ENCODE results near the gene PLCZ1. TPM values are rescaled to one million over a fixed set of nuclear protein-coding genes. Genes with fewer than 3 reads are reported as not detected.

The PLCZ1 gene
- total RNA-seq, 1 donor: not detected

DNA sequence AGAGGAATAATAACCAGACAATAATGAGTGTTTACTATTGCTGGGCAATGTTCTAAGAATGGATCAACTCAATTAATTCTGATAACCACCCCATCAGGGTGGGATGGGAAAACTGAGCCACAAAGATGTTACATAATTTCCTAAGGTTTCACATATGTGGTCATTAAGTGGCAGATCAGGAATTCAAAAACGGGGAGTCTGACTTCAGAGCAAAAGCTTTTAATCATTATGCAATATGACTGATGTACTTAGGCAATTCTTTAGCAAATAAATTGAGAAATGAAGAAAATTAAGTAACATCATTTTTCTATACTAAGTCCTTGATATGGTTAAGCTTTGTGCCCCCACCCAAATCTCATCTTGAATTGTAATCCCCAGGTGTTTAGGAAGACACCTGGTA is 53.4 kb downstream of the PLCZ1 start:
- DNase-seq (ENCODE audit: low read depth): no peak
- no peak overlapping the region for H3K4me3 ChIP-seq (ENCODE audit: low read depth, low read length)
- TF ChIP-seq, protein P1, sequence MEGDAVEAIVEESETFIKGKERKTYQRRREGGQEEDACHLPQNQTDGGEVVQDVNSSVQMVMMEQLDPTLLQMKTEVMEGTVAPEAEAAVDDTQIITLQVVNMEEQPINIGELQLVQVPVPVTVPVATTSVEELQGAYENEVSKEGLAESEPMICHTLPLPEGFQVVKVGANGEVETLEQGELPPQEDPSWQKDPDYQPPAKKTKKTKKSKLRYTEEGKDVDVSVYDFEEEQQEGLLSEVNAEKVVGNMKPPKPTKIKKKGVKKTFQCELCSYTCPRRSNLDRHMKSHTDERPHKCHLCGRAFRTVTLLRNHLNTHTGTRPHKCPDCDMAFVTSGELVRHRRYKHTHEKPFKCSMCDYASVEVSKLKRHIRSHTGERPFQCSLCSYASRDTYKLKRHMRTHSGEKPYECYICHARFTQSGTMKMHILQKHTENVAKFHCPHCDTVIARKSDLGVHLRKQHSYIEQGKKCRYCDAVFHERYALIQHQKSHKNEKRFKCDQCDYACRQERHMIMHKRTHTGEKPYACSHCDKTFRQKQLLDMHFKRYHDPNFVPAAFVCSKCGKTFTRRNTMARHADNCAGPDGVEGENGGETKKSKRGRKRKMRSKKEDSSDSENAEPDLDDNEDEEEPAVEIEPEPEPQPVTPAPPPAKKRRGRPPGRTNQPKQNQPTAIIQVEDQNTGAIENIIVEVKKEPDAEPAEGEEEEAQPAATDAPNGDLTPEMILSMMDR (IDR thresholded peaks at IDR 0.05; ENCODE audit: insufficient read depth, low read depth, low read length): no peak

DNA sequence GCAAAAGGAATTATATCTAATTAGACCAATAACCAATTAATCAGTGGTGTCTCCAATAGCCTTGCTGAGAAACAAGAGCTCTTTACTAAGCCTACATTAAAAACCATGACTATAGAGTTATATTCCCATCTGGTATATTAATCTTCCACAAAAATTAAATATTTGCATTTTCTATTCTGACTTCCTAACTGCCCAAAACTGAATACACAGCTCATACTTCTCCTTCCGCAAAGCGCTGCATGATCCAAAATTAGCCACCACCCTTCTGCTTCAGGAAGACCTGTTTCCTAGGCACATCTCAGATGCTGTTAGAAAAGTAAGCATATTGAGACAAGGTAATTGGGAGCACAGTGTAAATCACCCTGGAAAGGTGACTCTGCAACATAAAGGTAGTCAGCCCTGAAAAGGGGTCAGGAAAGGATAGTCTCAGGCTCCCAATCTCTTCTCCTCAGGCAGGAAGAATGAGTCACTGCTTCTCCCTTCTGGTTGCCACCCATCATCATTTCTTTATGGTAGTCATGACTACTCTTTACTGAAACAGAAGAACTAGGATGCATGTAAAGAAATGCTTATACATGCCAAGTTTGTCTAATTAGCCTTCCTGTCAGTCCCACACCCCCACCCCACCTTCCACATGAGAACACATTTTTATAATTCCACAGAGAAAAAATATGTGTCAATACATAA is 54.3 kb downstream of the PLCZ1 start:
- no peak for DNase-seq (ENCODE audit: low read depth)
- H3K4me3 ChIP-seq (ENCODE audit: low read depth, low read length): no peak overlapping the region
- TF ChIP-seq, protein P1 (IDR thresholded peaks at IDR 0.05; ENCODE audit: insufficient read depth, low read depth, low read length): no peak

DNA sequence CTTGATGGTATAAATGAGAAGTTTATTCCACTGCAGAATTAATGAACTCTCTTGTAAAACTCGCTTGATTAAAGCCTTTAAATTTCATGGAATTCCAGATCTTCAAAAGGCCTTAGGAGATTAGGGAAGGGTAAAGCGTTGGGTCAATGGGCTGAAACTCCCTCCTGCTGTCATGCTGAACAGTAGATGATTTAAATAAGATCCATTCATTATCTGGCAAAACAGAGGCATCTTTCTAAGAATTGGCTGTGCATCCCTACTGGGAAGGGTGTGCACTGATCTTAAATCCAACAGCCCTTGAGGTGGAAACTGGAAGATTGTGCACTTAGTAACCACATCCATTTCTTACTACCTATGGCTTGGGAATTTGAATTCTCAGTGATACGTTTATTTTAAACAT is 56.0 kb downstream of the PLCZ1 start:
- no peak for DNase-seq (ENCODE audit: low read depth)
- H3K4me3 ChIP-seq (ENCODE audit: low read depth, low read length): no peak overlapping the region
- TF ChIP-seq, protein P1 (IDR thresholded peaks at IDR 0.05; ENCODE audit: insufficient read depth, low read depth, low read length): no peak

DNA sequence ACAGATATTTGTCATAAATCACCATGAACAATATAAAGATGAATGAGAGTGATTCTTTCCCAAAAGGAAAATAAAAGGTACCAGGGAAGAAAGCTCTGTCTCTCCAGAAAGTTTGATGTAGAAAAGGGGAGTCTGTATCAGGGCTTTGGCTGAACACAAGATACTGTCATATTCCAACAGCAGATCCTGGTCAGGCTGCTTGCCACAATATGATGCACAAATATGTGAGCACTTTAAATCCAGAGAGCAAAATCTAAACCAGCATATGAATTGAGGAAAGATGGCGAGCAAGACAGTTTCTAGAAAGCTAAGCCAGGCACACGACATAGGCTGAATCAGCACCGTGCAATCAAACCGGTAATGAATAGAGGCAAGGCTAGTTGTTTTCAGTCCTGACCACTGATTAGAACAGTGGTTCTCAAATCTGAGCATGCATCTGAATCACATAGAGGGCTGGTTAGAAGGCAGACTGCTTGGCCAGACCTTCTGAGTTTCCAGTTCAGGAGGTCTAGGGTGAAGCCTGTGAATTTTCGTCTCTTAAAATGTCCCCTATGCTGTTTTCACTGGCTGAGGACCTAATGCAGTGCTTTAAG is 60.7 kb downstream of the PLCZ1 start:
- TF ChIP-seq, protein P1 (IDR thresholded peaks at IDR 0.05; ENCODE audit: insufficient read depth, low read depth, low read length): no peak
- H3K4me3 ChIP-seq (ENCODE audit: low read depth, low read length): no peak overlapping the region
- DNase-seq (ENCODE audit: low read depth): peak; percentile 4

- no peak for DNase-seq (ENCODE audit: low read depth)
- TF ChIP-seq, protein P1 (IDR thresholded peaks at IDR 0.05; ENCODE audit: insufficient read depth, low read depth, low read length): no peak
- H3K4me3 ChIP-seq (ENCODE audit: low read depth, low read length): no peak overlapping the region
These were observed 61.7 kb downstream of the PLCZ1 start for GRCh38 chr12:18676141-18676540.

DNA sequence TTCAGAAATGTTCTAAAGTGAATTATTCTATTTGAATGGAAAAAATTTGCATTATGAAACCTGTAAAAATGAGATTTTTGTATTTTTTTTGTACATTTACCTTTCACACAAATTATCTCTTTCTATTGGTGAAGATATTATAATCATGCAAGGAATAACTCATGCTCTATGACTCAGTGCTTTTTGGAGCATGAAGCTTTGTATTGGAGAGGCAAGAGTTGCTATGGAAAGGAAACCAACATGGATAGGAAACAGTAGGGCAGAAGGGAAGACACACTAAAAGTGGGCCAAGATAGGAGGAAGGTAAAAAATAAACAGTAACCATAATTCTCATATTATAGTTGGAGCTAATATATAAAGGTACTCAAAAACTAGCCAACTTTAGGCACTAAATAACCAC is 79.0 kb downstream of the PLCZ1 start:
- TF ChIP-seq, protein P1 (IDR thresholded peaks at IDR 0.05; ENCODE audit: insufficient read depth, low read depth, low read length): no peak

More for the DNA sequence above, 79.0 kb downstream of the PLCZ1 start:
- DNase-seq (ENCODE audit: low read depth): no peak
- H3K4me3 ChIP-seq (ENCODE audit: low read depth, low read length): no peak overlapping the region
